ENCODE measurements around the gene CHST2. TPM values are rescaled to one million over a fixed set of nuclear protein-coding genes. Genes with fewer than 3 reads are reported as not detected.
"Not testable (repeated sequence)": the region's sequence is repeated elsewhere in the genome, so short reads cannot be mapped to it uniquely, and the experiment has no call there.

CHST2 gene, protein sequence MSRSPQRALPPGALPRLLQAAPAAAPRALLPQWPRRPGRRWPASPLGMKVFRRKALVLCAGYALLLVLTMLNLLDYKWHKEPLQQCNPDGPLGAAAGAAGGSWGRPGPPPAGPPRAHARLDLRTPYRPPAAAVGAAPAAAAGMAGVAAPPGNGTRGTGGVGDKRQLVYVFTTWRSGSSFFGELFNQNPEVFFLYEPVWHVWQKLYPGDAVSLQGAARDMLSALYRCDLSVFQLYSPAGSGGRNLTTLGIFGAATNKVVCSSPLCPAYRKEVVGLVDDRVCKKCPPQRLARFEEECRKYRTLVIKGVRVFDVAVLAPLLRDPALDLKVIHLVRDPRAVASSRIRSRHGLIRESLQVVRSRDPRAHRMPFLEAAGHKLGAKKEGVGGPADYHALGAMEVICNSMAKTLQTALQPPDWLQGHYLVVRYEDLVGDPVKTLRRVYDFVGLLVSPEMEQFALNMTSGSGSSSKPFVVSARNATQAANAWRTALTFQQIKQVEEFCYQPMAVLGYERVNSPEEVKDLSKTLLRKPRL
- 5.9 and 10.3 TPM in 2 replicates for total RNA-seq (ENCODE audit: low replicate concordance)

DNA sequence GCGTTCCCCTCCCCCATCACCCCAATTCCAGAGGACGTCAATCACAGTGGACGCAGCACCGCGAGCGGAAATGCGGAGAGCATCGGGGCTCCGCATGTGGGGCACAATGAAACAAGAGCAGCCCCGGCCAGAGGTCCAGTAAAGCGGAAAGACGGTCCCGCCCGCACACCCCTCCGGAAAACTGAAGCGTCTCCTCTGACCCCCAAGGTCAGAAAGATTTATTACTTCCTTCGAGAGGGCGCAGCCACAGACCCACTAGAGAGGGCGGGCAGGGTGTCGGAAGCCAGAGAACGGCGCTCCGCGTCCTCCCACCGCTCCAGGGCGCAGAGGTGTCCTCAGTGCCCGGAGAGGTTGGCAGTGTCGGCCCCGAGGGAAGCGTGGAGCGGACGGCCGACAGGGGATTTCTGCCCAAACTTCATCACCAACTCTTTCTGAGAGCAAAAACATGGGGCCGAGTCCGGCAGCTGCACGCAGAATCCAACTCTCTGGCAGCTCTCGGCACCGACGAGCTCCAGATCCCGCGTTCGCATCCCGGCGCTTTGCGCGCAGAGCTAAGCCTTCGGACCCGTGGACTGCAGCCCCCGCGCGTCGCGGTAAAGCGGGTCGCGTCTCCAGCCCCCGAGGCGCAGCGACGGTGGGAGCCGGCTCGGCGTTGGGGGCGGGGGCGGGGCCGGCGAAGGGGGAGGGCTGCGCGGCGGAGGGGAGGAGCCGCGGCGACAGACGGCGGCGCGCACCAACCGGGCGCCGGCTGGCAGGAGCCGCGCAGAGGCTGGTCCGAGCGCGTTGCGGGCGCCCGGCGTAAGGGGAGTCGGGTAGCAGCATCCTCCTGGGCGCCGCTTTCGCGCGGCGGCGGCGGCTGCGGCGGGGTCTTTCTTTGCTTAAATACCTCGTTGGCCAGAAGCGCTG is at the start of gene CHST2:
Gene CHST2, plus strand, starts transcription at position 763 of the 906 bp plus-strand sequence. CDS start 1,046 bp downstream, outside the sequence.
- Histone ChIP-seq H3K27me3 (peaks cover 36% of the 10 kb centered on the region), H3K27ac (no peak within 1 kb of the TSS), H2AFZ (replicated peaks) (peak within 1 kb of the TSS; percentile 98), H3K36me3 (no peaks in the 10 kb centered on the region), H3K79me2 (ENCODE audit: low read depth) (no peaks in the 10 kb centered on the region), H3K9me3 (ENCODE audit: low read depth) (no peaks in the 10 kb centered on the region), H3K4me2 (peak within 1 kb of the TSS; percentile 97), H4K20me1 (ENCODE audit: low read depth) (peaks cover 3% of the 10 kb centered on the region), H3K4me3 (peak within 1 kb of the TSS; percentile 78), H3F3A (ENCODE audit: low read depth) (peaks cover 6% of the 10 kb centered on the region), H3K9ac (no peak within 1 kb of the TSS), H3K4me1 (peaks cover under 1% of the 10 kb centered on the region)
- peaks cover 16% of the 10 kb centered on the region for H3K27me3 Mint-ChIP-seq (ENCODE audit: insufficient read depth, low read depth)
- peak within 1 kb of the TSS; percentile 93 for H3K4me3 Mint-ChIP-seq
- no peaks in the 10 kb centered on the region for H3K9me3 Mint-ChIP-seq
- DNase-seq (ENCODE audit: low spot score): peak; percentile 95
- H3K4me1 Mint-ChIP-seq: peaks cover 18% of the 10 kb centered on the region
- H3K36me3 Mint-ChIP-seq: peaks cover 7% of the 10 kb centered on the region
- TF ChIP-seq EZH2 (IDR thresholded peaks at IDR 0.05) (no peak), EZH2phosphoT487 (IDR thresholded peaks at IDR 0.05) (no peak)
- TF ChIP-seq, protein P1, sequence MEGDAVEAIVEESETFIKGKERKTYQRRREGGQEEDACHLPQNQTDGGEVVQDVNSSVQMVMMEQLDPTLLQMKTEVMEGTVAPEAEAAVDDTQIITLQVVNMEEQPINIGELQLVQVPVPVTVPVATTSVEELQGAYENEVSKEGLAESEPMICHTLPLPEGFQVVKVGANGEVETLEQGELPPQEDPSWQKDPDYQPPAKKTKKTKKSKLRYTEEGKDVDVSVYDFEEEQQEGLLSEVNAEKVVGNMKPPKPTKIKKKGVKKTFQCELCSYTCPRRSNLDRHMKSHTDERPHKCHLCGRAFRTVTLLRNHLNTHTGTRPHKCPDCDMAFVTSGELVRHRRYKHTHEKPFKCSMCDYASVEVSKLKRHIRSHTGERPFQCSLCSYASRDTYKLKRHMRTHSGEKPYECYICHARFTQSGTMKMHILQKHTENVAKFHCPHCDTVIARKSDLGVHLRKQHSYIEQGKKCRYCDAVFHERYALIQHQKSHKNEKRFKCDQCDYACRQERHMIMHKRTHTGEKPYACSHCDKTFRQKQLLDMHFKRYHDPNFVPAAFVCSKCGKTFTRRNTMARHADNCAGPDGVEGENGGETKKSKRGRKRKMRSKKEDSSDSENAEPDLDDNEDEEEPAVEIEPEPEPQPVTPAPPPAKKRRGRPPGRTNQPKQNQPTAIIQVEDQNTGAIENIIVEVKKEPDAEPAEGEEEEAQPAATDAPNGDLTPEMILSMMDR (IDR thresholded peaks at IDR 0.05): no peak
- no peak within 1 kb of the TSS for H3K27ac Mint-ChIP-seq

DNA sequence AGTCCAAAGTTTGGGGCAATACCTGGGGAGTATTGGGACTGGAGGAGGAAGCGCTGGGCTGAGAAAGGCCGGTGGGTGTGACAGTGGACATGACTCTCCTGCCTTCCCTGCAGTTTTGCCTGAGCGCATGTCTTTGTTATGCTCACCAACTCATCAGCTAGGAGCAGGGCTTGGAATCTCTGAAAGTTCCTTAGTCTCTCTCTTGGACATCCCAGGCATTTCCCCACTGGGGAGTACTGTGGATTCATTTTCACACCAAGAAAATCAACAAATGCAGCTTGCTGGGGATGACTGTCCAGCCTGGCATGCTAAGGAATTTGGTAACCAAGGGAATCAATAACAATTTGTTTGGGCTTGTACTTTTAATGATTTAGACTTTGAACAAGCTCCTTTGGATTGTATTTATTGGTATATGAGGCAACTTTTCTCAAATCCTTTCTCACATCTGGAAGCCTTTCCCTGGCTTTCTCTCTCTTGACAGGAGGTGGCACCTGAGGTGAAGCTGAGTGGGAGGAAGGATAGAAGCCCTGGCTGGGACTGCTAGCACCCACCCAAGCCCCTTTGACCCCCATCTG is 48.5 kb upstream of the CHST2 start:
- H3K9ac ChIP-seq: no peak overlapping the region
- peaks cover 4% of the 10 kb centered on the region for H3K36me3 Mint-ChIP-seq
- no peaks in the 10 kb centered on the region for H4K20me1 ChIP-seq (ENCODE audit: low read depth)
- H3F3A ChIP-seq (ENCODE audit: low read depth): no peaks in the 10 kb centered on the region
- H3K36me3 ChIP-seq: no peaks in the 10 kb centered on the region
- H3K79me2 ChIP-seq (ENCODE audit: low read depth): no peaks in the 10 kb centered on the region
- peaks cover 6% of the 10 kb centered on the region for H3K9me3 Mint-ChIP-seq
- no peak overlapping the region for H2AFZ ChIP-seq (replicated peaks)
- H3K4me3 Mint-ChIP-seq: no peak overlapping the region
- TF ChIP-seq EZH2 (IDR thresholded peaks at IDR 0.05) (no peak), EZH2phosphoT487 (IDR thresholded peaks at IDR 0.05) (no peak)
- TF ChIP-seq, protein P1 (IDR thresholded peaks at IDR 0.05): no peak
- H3K27me3 Mint-ChIP-seq (ENCODE audit: insufficient read depth, low read depth): peaks cover 8% of the 10 kb centered on the region
- no peak overlapping the region for H3K27ac ChIP-seq
- peaks cover 24% of the 10 kb centered on the region for H3K4me1 Mint-ChIP-seq
- H3K27me3 ChIP-seq: no peaks in the 10 kb centered on the region
- no peaks in the 10 kb centered on the region for H3K9me3 ChIP-seq (ENCODE audit: low read depth)
- H3K4me2 ChIP-seq: no peak overlapping the region
- no peak for DNase-seq (ENCODE audit: low spot score)
- no peak overlapping the region for H3K4me3 ChIP-seq
- no peak overlapping the region for H3K27ac Mint-ChIP-seq
- H3K4me1 ChIP-seq: peaks cover 7% of the 10 kb centered on the region

DNA sequence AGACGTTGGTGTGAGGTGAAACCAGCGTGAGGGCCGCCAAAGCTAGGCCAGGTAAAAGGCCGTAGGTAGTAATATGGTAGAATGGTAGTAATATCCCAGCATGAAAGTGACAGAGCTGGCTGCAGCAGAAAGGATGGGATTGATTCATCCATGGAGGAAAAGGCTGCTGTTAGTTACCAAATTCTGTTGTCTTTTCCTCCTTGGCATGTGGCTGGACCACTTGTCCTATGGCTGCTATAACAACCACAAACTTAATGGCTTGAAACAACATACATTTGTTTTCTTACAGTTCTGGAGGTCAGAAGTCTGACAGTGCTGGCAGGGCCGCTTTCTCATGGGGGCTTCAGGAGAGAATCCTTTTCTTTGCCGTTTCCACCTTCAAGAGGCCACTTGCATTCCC is 47.8 kb upstream of the CHST2 start:
- Histone ChIP-seq H2AFZ (replicated peaks) (no peak overlapping the region), H3K36me3 (no peaks in the 10 kb centered on the region), H3K4me3 (no peak overlapping the region), H3K4me2 (no peak overlapping the region), H3K79me2 (ENCODE audit: low read depth) (no peaks in the 10 kb centered on the region), H3K9me3 (ENCODE audit: low read depth) (no peaks in the 10 kb centered on the region), H3F3A (ENCODE audit: low read depth) (no peaks in the 10 kb centered on the region), H3K9ac (no peak overlapping the region), H3K4me1 (peaks cover 7% of the 10 kb centered on the region), H3K27me3 (no peaks in the 10 kb centered on the region), H4K20me1 (ENCODE audit: low read depth) (no peaks in the 10 kb centered on the region), H3K27ac (no peak overlapping the region)
- Mint-ChIP-seq H3K4me3 (no peak overlapping the region), H3K9me3 (peaks cover 6% of the 10 kb centered on the region), H3K36me3 (peaks cover 4% of the 10 kb centered on the region), H3K27me3 (ENCODE audit: insufficient read depth, low read depth) (peaks cover 8% of the 10 kb centered on the region), H3K27ac (peak overlapping the region; percentile 18), H3K4me1 (peaks cover 24% of the 10 kb centered on the region)
- TF ChIP-seq EZH2 (IDR thresholded peaks at IDR 0.05): no peak
- TF ChIP-seq, protein P1 (IDR thresholded peaks at IDR 0.05): no peak
- TF ChIP-seq EZH2phosphoT487 (IDR thresholded peaks at IDR 0.05): no peak
- DNase-seq (ENCODE audit: low spot score): no peak

GRCh38 chr3:143072298-143073020 is 47.1 kb upstream of the CHST2 start:
- H3K9me3 Mint-ChIP-seq; H3K9me3 ChIP-seq (ENCODE audit: low read depth); H3K27me3 ChIP-seq; H3K36me3 ChIP-seq; H3K27ac ChIP-seq; H3K36me3 Mint-ChIP-seq; H3K79me2 ChIP-seq (ENCODE audit: low read depth); H3K4me3 Mint-ChIP-seq; H3K4me3 ChIP-seq; H4K20me1 ChIP-seq (ENCODE audit: low read depth); H3K4me1 ChIP-seq; H3K4me2 ChIP-seq; DNase-seq (ENCODE audit: low spot score); H3K27me3 Mint-ChIP-seq (ENCODE audit: insufficient read depth, low read depth); H3F3A ChIP-seq (ENCODE audit: low read depth); H3K9ac ChIP-seq; H2AFZ ChIP-seq (replicated peaks): not testable (repeated sequence)
- H3K27ac Mint-ChIP-seq: peak overlapping the region; percentile 18
- peaks cover 24% of the 10 kb centered on the region for H3K4me1 Mint-ChIP-seq
